Astrocyte of the cerebellum (primary cell): ENCODE results near the gene MIA2.
"Not testable (repeated sequence)": the region's sequence is repeated elsewhere in the genome, so short reads cannot be mapped to it uniquely, and the experiment has no call there.

Source experiments
- DNase-seq: peaks from one replicate; pipeline ENCODE4 v3.0.0-alpha.2; 2011; ENCODE audit warnings: low read depth
- H3K4me3 ChIP-seq: 2 replicates; pipeline ENCODE4 v1.5.1; 2011; ENCODE audit warnings: mild to moderate bottlenecking, low read depth, low read length, moderate library complexity
- CTCF ChIP-seq: IDR thresholded peaks from 2 replicates; pipeline ENCODE4 v1.5.1; 2012; ENCODE audit warnings: low read length, low read depth, moderate library complexity, mild to moderate bottlenecking; ENCODE audit errors: missing control alignments
- in situ Hi-C: cut with HindIII; loops from 2 replicates; pipeline ENCODE4 v1.10.0; 2017; ENCODE audit warnings: low sequenced_read_pairs

The MIA2 gene

GRCh38 chr14:39350866-39351265, 117.2 kb downstream of the MIA2 start:
- H3K4me3 ChIP-seq, result no peak overlapping the region
- no peak for DNase-seq
- in situ Hi-C loops, result no loop called here
- TF ChIP-seq CTCF, result no peak

DNA sequence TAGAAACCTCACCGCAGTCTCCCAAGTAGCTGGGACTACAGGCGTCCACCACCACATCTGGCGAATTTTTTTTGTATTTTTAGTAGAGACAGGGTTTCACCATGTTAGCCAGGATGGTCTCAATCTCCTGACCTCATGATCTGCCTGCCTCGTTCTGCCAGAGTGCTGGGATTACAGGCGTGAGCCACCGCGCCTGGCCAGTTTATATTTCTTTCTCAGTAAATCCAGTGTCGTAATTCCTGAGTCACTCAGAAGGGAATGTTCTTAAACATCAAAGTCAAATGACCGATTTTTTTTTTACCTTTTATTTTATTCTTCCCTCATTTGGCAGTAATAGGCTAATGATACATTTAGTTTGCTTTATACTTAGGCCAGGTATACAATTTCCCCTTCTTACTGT, 118.0 kb downstream of the MIA2 start:
- no peak for TF ChIP-seq CTCF
- in situ Hi-C loops, result no loop called here
- no peak for DNase-seq
- H3K4me3 ChIP-seq, result no peak overlapping the region

- DNase-seq, H3K4me3 ChIP-seq, in situ Hi-C loops: not testable (repeated sequence)
Measured at GRCh38 chr14:39359069-39359468, 125.4 kb downstream of the MIA2 start.

- no peak for DNase-seq
- in situ Hi-C loops, result no loop called here
- no peak overlapping the region for H3K4me3 ChIP-seq
- TF ChIP-seq CTCF, result no peak
Measured at GRCh38 chr14:39360316-39360715, 126.6 kb downstream of the MIA2 start.

GRCh38 chr14:39361556-39361955, 127.8 kb downstream of the MIA2 start:
- in situ Hi-C loops, H3K4me3 ChIP-seq, DNase-seq: not testable (repeated sequence)

GRCh38 chr14:39364509-39364908, 130.8 kb downstream of the MIA2 start:
- DNase-seq, result no peak
- in situ Hi-C loops, result no loop called here
- H3K4me3 ChIP-seq, result no peak overlapping the region
- TF ChIP-seq CTCF, result no peak

DNA sequence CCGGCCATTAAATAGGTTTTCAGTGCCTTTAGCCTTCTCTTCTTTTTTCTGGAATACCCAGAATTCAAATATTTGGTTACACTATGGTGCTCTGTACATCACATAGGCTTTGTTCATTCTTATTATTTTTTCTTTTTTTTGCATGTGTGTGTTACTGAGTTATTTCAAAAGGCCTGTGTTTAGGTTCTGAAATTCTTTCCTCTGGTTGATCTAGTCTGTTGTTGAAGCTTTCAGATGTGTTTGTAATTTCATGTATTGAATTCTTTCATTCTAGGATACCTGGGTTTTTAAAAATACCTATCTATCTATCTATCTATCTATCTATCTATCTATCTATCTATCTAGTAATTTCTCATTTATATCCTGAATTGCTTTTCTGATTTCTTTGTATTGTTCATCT, 131.6 kb downstream of the MIA2 start:
- no peak for DNase-seq
- no peak overlapping the region for H3K4me3 ChIP-seq
- TF ChIP-seq CTCF, result no peak
- in situ Hi-C loops, result no loop called here
